Posterior vena cava (tissue), 2 donors: Measurements from ENCODE around the gene TMPRSS15. TPM values are rescaled to one million over a fixed set of nuclear protein-coding genes. Genes with fewer than 3 reads are reported as not detected.

Source experiments
- DNase-seq: peaks from one replicate; pipeline ENCODE4 v3.0.0-alpha.2; 2020; ENCODE audit warnings: low spot score
- intact Hi-C, 2 donors: fragments of 100-400 bp; cut with DNase I; formaldehyde crosslinking; loops; one replicate each; pipeline versions ENCODE4 v1.14.1 to v1.14.2; 2022 to 2023
- total RNA-seq, 2 donors: library from RNA; stranded (reverse); fragmentation: NEBNext Ultra II Directional; extraction: Animal tissue kit (Norgen Biotek cat#: 25700); gene quantifications; one replicate each; pipeline ENCODE4 v1.2.1, GENCODE V29; 2021
- donor health status: DM: yes; HTN: yes; CAD: no.
- donor health status: DM: yes; HTN: yes; CAD: no.

TMPRSS15 gene
- total RNA-seq, 2 donors from 2014 or later: not detected

GRCh38 chr21:18252256-18252655, 151.3 kb downstream of the TMPRSS15 start:
- no peak for DNase-seq
- intact Hi-C loops: no loop called here

GRCh38 chr21:18251065-18251464, 152.5 kb downstream of the TMPRSS15 start:
- intact Hi-C loops: no loop called here
- DNase-seq: no peak

- intact Hi-C loops: no loop called here
- DNase-seq: no peak
These were observed 153.9 kb downstream of the TMPRSS15 start for GRCh38 chr21:18249672-18250071.

- no peak for DNase-seq
- intact Hi-C loops: no loop called here
These were observed 155.4 kb downstream of the TMPRSS15 start for GRCh38 chr21:18248171-18248570.

- intact Hi-C loops: no loop called here
- no peak for DNase-seq
These were observed 158.1 kb downstream of the TMPRSS15 start for GRCh38 chr21:18245464-18245967.

GRCh38 chr21:18244671-18245463, 158.7 kb downstream of the TMPRSS15 start, which contains the start of gene CHODL:
CHODL (plus strand) TSS chr21:18244833; CDS start chr21:18245224, 391 bp downstream.
- intact Hi-C loops: no loop called here
- DNase-seq: peak; percentile 78

GRCh38 chr21:18235545-18235944, 168.0 kb downstream of the TMPRSS15 start:
- intact Hi-C loops: no loop called here

GRCh38 chr21:18228060-18228739, 175.4 kb downstream of the TMPRSS15 start:
- DNase-seq: no peak
- intact Hi-C loops: no loop called here

More at GRCh38 chr21:18235545-18235944, 168.0 kb downstream of the TMPRSS15 start:
- DNase-seq: no peak

GRCh38 chr21:18222346-18222745, 181.2 kb downstream of the TMPRSS15 start:
- intact Hi-C loops: no loop called here
- DNase-seq: no peak

GRCh38 chr21:18220498-18220897, 183.1 kb downstream of the TMPRSS15 start:
- no peak for DNase-seq
- intact Hi-C loops: no loop called here

Other genes with a start within 250 kb of the TMPRSS15 start
- under 1 TPM; 0.24 to 0.42 TPM for gene CHODL, start 159.0 kb downstream of the TMPRSS15 start, total RNA-seq